Uterus (tissue), 4 donors: ENCODE data around the gene C17orf107. TPM values are rescaled to one million over a fixed set of nuclear protein-coding genes. Genes with fewer than 3 reads are reported as not detected.

Experiments used
- DNase-seq, 2 donors: peaks; one replicate each; pipeline ENCODE4 v3.0.0-alpha.2; 2019 to 2020
- H3K27ac ChIP-seq, 2 donors: fragments of 200-600 bp; sonication (generic); 1 replicate in 1 of 2; 2 replicates in 1 of 2; pipeline ENCODE4 v1.5.1; 2016 to 2018
- H3K27me3 ChIP-seq, 2 donors: fragments of 200-600 bp; sonication (generic); one replicate each; pipeline ENCODE4 v1.5.1; 2018 to 2019; ENCODE audit warnings: control low read depth in 1 of 2
- H3K36me3 ChIP-seq, 2 donors: fragments of 200-600 bp; sonication (generic); one replicate each; pipeline ENCODE4 v1.5.1; 2019; ENCODE audit warnings: control low read depth in 1 of 2
- H3K4me1 ChIP-seq, 2 donors: fragments of 200-600 bp; sonication (generic); one replicate each; pipeline ENCODE4 v1.5.1; 2018 to 2019; ENCODE audit warnings: control low read depth in 1 of 2
- H3K4me3 ChIP-seq, 2 donors: fragments of 200-600 bp; sonication (generic); 1 replicate in 1 of 2; 2 replicates in 1 of 2; pipeline ENCODE4 v1.5.1; 2018 to 2019; ENCODE audit warnings: mild to moderate bottlenecking in 1 of 2
- H3K9me3 ChIP-seq, 2 donors: fragments of 200-600 bp; sonication (generic); one replicate each; pipeline ENCODE4 v1.5.1; 2019; ENCODE audit warnings: control low read depth in 1 of 2
- POLR2A ChIP-seq, 2 donors: fragments of 450-650 bp; IDR thresholded peaks; one replicate each; pipeline ENCODE4 v1.6.1; 2016; ENCODE audit warnings: antibody characterized with exemption in 2 of 2, mild to moderate bottlenecking in 1 of 2, moderate library complexity in 1 of 2
- intact Hi-C: fragments of 100-400 bp; cut with DNase I; formaldehyde crosslinking; loops from one replicate; pipeline ENCODE4 v1.15.1; 2023; ENCODE audit warnings: low total_unique reads
- total RNA-seq, 4 donors: library from RNA; depleted of rRNA in 3 of 4; stranded (reverse); fragments of >200 nt in 3 of 4; gene quantifications; one replicate each; pipeline versions ENCODE4 v1.1.0 to v1.2.4, GENCODE V29; 2014 to 2023
- TF ChIP-seq, protein P1 (sequence below), 4 experiments: fragments of 200-600 bp in 2 of 4; fragments of 450-650 bp in 2 of 4; sonication (generic) in 2 of 4; IDR thresholded peaks; one replicate each; pipeline ENCODE4 v1.5.1; 2016 to 2019; ENCODE audit warnings: antibody characterized with exemption in 4 of 4, mild to moderate bottlenecking in 2 of 4, moderate library complexity in 1 of 4
- donor health status: DM: yes; HTN: yes; CAD: no.

C17orf107 gene
- total RNA-seq, 4 donors from 2014 or later = 2.9 to 6.6 (median 3.5) TPM; not detected in 1

DNA sequence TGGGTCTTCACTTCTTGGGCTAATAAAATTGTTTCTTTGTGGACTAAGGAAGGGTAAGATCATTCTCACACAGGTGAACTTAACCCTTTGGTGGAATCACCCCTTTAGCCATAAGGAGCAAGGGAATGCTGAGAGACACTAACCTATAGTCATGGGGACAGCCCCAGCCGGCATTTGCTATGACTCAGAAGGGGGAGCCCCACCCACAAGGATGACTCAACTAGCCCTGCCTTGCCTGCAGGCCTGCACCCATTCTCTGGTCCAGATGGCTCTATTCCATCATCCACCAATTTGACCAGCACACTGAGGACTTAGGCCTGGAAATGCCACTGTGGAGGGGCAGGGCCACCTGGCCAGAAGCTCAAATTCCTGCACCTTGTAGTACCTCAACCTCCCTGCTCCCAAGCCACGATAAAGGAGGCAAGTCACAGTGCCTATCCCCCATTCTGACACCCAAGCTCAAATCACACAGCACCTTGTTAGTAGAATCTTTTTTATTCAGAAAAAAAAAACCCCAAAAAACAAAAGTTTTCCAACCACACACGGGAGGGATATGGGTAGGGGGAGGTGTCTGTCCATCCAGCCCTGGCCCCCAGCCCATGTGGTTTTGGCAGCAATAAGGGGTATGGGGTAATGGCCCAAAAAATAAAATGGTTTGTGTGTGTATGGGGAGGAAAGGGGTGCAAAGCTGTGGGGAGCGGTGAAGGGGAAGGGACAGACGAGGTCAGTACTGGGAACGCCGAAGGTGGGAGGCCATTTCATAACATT is 46.0 kb downstream of the C17orf107 start:
- no peaks in the 10 kb centered on the region for H3K27me3 ChIP-seq
- H3K36me3 ChIP-seq = no peaks in the 10 kb centered on the region
- H3K9me3 ChIP-seq = no peaks in the 10 kb centered on the region
- DNase-seq = peak; percentile 79 to 87
- H3K4me3 ChIP-seq = peak overlapping the region in 1 of 2 donors; percentile 82
- intact Hi-C loops = no loop called here
- TF ChIP-seq POLR2A (IDR thresholded peaks at IDR 0.05) = no peak
- TF ChIP-seq, protein P1, sequence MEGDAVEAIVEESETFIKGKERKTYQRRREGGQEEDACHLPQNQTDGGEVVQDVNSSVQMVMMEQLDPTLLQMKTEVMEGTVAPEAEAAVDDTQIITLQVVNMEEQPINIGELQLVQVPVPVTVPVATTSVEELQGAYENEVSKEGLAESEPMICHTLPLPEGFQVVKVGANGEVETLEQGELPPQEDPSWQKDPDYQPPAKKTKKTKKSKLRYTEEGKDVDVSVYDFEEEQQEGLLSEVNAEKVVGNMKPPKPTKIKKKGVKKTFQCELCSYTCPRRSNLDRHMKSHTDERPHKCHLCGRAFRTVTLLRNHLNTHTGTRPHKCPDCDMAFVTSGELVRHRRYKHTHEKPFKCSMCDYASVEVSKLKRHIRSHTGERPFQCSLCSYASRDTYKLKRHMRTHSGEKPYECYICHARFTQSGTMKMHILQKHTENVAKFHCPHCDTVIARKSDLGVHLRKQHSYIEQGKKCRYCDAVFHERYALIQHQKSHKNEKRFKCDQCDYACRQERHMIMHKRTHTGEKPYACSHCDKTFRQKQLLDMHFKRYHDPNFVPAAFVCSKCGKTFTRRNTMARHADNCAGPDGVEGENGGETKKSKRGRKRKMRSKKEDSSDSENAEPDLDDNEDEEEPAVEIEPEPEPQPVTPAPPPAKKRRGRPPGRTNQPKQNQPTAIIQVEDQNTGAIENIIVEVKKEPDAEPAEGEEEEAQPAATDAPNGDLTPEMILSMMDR (IDR thresholded peaks at IDR 0.05) = no peak
- H3K27ac ChIP-seq = peak overlapping the region; percentile 93 to 98
- H3K4me1 ChIP-seq = peaks cover 12 to 21% of the 10 kb centered on the region in 2 donors

DNA sequence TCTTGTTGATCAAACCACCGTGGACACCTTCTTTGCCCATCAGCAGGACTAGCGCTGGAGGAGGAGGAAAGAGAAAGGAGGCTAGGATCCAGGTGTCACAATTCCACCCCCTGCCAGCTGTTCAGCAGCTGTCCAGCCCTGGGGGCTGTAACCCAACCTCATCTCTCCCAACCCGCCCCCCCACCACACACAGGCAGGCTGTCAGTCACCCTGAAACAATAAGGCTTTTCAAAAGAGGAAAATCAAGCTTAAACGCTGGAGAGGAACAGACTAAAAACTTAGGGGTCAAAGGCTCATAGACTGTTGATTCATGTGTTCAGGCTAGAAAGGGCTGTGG is 46.6 kb downstream of the C17orf107 start:
- peak overlapping the region; percentile 93 to 98 for H3K27ac ChIP-seq
- no peaks in the 10 kb centered on the region for H3K27me3 ChIP-seq
- TF ChIP-seq, protein P1 (IDR thresholded peaks at IDR 0.05) = no peak
- TF ChIP-seq POLR2A (IDR thresholded peaks at IDR 0.05) = no peak
- intact Hi-C loops = no loop called here
- H3K4me3 ChIP-seq = peak overlapping the region in 1 of 2 donors; percentile 82
- peaks cover 12 to 21% of the 10 kb centered on the region in 2 donors for H3K4me1 ChIP-seq
- H3K9me3 ChIP-seq = no peaks in the 10 kb centered on the region
- DNase-seq = no peak
- no peaks in the 10 kb centered on the region for H3K36me3 ChIP-seq

- intact Hi-C loops = no loop called here
- Histone ChIP-seq H3K4me1 (peaks cover 12 to 17% of the 10 kb centered on the region in 2 donors), H3K9me3 (no peaks in the 10 kb centered on the region), H3K36me3 (no peaks in the 10 kb centered on the region), H3K27me3 (no peaks in the 10 kb centered on the region), H3K4me3 (peak overlapping the region; percentile 82 to 97), H3K27ac (peak overlapping the region; percentile 93 to 98)
- TF ChIP-seq, protein P1 (IDR thresholded peaks at IDR 0.05) = no peak
- no peak for TF ChIP-seq POLR2A (IDR thresholded peaks at IDR 0.05)
- peak in 1 of 2 donors; percentile 14 for DNase-seq
These were observed 47.1 kb downstream of the C17orf107 start for GRCh38 chr17:4946312-4946976.

DNA sequence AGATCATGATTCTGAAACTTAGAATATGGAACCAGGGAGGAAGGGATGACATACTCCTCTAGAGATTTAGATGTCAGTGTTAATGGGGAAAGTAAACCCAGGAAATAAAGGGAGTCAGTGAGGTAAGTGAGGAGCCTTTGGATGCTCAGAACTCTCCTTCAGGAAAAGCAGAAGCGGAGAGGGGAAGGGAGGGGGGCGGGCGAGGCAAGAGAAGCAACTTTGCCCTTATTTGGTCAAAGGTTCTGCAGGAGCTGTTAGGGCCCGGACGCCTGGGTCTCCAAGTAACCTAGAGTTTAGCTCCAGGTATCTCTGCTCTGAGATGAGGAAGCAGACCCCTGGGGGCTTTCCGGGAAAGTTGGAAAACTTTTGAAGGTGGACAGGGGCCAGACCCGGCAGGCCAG is 47.7 kb downstream of the C17orf107 start:
- peak in 1 of 2 donors; percentile 46 for DNase-seq
- peaks cover 12 to 17% of the 10 kb centered on the region in 2 donors for H3K4me1 ChIP-seq
- no peaks in the 10 kb centered on the region for H3K27me3 ChIP-seq
- no peaks in the 10 kb centered on the region for H3K9me3 ChIP-seq
- TF ChIP-seq, protein P1 (IDR thresholded peaks at IDR 0.05) = no peak
- no peak for TF ChIP-seq POLR2A (IDR thresholded peaks at IDR 0.05)
- no peaks in the 10 kb centered on the region for H3K36me3 ChIP-seq
- H3K4me3 ChIP-seq = peak overlapping the region; percentile 82 to 97
- peak overlapping the region; percentile 93 to 98 for H3K27ac ChIP-seq
- intact Hi-C loops = no loop called here
